Thymus (tissue), 11 donors: ENCODE measurements around the gene GPR65. TPM values are rescaled to one million over a fixed set of nuclear protein-coding genes. Genes with fewer than 3 reads are reported as not detected.

Experiments
- DNase-seq, 9 donors: peaks; one replicate each; pipeline ENCODE4 v3.0.0-alpha.2; 2013; ENCODE audit warnings: low spot score in 9 of 9, low read depth in 6 of 9, missing footprints in 1 of 9
- H3K27ac ChIP-seq, 2 donors: one replicate each; pipeline ENCODE4 v1.5.1; 2013; ENCODE audit warnings: control low read depth in 1 of 2, low read depth in 1 of 2, low read length in 1 of 2, mild to moderate bottlenecking in 1 of 2, moderate library complexity in 1 of 2
- H3K27me3 ChIP-seq, 2 donors: one replicate each; pipeline ENCODE4 v1.5.1; 2013; ENCODE audit warnings: low read length in 1 of 2; ENCODE audit not compliant: control insufficient read depth in 2 of 2, insufficient read depth in 1 of 2
- H3K36me3 ChIP-seq, 2 donors: one replicate each; pipeline ENCODE4 v1.5.1; 2013; ENCODE audit warnings: low read length in 1 of 2, mild to moderate bottlenecking in 1 of 2, moderate library complexity in 1 of 2; ENCODE audit not compliant: control insufficient read depth in 2 of 2, insufficient read depth in 2 of 2
- H3K4me1 ChIP-seq, 2 donors: one replicate each; pipeline ENCODE4 v1.5.1; 2013; ENCODE audit warnings: low read length in 2 of 2; ENCODE audit not compliant: control insufficient read depth in 2 of 2, insufficient read depth in 2 of 2
- H3K4me3 ChIP-seq, 2 donors: one replicate each; pipeline ENCODE4 v1.5.1; 2013; ENCODE audit warnings: low read length in 2 of 2, control low read depth in 1 of 2, mild to moderate bottlenecking in 1 of 2
- H3K9me3 ChIP-seq, 2 donors: one replicate each; pipeline ENCODE4 v1.5.1; 2013; ENCODE audit warnings: low read length in 1 of 2, mild to moderate bottlenecking in 1 of 2; ENCODE audit not compliant: control insufficient read depth in 2 of 2, insufficient read depth in 1 of 2
- WGBS: extraction: QIAGEN DNeasy Blood & Tissue Kit; methylation state at CpG from one replicate; pipeline ENCODE4 v1.1.7; 2013; 5-methylcytosine and 5-hydroxymethylcytosine counted together
- polyA plus RNA-seq: library from polyadenylated mRNA; stranded (reverse); fragments of 200-250 nt; gene quantifications from one replicate; pipeline ENCODE4 v1.2.3, GENCODE V29; 2013
- total RNA-seq: library from RNA; stranded (reverse); fragments of 120-200 nt; gene quantifications from one replicate; pipeline ENCODE4 v1.2.4, GENCODE V29; 2013
- donor health status: healthy.

The GPR65 gene
- total and polyA plus RNA-seq, 2 donors = 9.2 to 10.1 TPM

GRCh38 chr14:88063811-88064210, 58.9 kb downstream of the GPR65 start:
- no peaks in the 10 kb centered on the region for H3K27me3 ChIP-seq
- H3K4me3 ChIP-seq = no peak overlapping the region
- no peak overlapping the region for H3K27ac ChIP-seq
- no peaks in the 10 kb centered on the region for H3K36me3 ChIP-seq
- H3K4me1 ChIP-seq = no peaks in the 10 kb centered on the region
- WGBS = 92% methylated on average over 2 of the region's 2 CpGs
- no peaks in the 10 kb centered on the region for H3K9me3 ChIP-seq
- DNase-seq = no peak

Other genes starting within 250 kb of the GPR65 start
- 12.5 TPM for gene GALC, start 12.0 kb upstream of the GPR65 start, total RNA-seq
- 14.4 TPM for gene GALC, start 12.0 kb upstream of the GPR65 start, polyA plus RNA-seq